ENCODE results near the gene MLLT1. TPM values are rescaled to one million over a fixed set of nuclear protein-coding genes. Genes with fewer than 3 reads are reported as not detected.

The MLLT1 gene
- total RNA-seq, 2 donors from 2014 or later, result 16.3 to 23.7 TPM

- Histone ChIP-seq H3K4me1 (peaks cover 73% of the 10 kb centered on the region), H3K4me3 (no peak overlapping the region), H3K27me3 (no peaks in the 10 kb centered on the region), H3K36me3 (replicated peaks in 1 of 2; ENCODE audit: insufficient read depth in 1 of 2, low read depth in 2 of 2) (no peaks in the 10 kb centered on the region), H3K9me3 (no peaks in the 10 kb centered on the region), H3K27ac (peak overlapping the region; percentile 54 to 56 (median 54))
- no peak for DNase-seq
- intact Hi-C loops (cut with DNase I), result no loop called here
- TF ChIP-seq CTCF (IDR thresholded peaks at IDR 0.05) (no peak), POLR2A (IDR thresholded peaks at IDR 0.05) (no peak)
- ATAC-seq, result no peak
- 53 to 57% methylated on average over 6 of the region's 6 CpGs for WGBS, 2 donors
Measured at GRCh38 chr19:6238256-6238642, 41.5 kb downstream of the MLLT1 start.

GRCh38 chr19:6236310-6237291, 43.2 kb downstream of the MLLT1 start:
- peaks cover 69% of the 10 kb centered on the region for H3K4me1 ChIP-seq
- no peaks in the 10 kb centered on the region for H3K27me3 ChIP-seq
- no peaks in the 10 kb centered on the region for H3K36me3 ChIP-seq (replicated peaks in 1 of 2; ENCODE audit: insufficient read depth in 1 of 2, low read depth in 2 of 2)
- peak overlapping the region in 3 of 4 donors; percentile 51 to 65 (median 62) for H3K27ac ChIP-seq
- H3K9me3 ChIP-seq, result no peaks in the 10 kb centered on the region
- WGBS, 2 donors, result 25 to 42% methylated on average over 7 to 36 of the region's 39 CpGs
- ATAC-seq (peak; percentile 85), DNase-seq (peak; percentile 92 to 99 (median 96))
- intact Hi-C loops (cut with DNase I), result no loop called here
- TF ChIP-seq POLR2A (IDR thresholded peaks at IDR 0.05) (no peak), CTCF (IDR thresholded peaks at IDR 0.05) (peak in 1 of 7 experiments; percentile 22)
- no peak overlapping the region for H3K4me3 ChIP-seq

DNA sequence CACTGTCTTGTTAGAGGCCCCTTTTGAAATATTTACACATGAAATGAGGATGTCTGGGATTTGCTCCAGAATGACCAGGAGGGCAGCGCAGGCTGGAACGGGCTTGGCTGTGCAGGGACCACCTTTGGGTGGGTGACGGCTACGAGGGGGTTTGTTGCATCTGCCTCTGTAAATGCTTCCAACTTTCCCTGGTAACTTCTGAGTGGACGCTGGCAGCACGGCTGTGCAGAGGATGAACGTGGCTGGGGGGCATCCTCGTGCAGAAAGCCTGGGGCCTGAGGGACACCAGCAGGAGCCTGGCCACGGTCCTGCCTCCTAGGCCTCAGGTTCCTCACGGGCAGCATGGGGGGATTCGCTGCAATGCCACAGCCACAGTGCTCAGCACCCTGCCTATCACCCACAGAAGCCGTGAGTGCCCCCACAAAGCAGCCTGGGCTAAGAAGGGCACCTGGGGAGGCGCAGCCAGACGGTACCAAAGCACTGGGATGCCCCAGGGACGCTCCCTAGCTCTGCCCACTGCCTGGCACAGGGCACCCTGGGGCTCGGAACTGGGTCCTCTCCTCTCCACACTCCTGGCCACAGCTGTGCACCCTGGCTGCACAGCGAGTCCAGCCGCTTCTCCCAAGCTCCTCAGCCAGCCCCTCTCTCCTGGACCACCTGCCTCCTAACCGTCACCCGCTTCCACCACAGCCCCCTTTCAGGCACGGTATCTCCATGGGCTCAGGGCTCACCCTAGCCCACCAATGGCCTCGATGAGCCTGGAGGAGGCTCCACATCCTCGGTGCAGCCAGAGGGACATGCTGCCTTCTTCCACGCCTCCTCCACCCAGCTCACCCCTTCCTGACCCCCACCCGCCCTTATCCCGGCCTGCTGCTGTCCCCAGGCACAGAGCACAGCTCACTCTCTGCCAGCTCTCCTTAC, 44.5 kb downstream of the MLLT1 start:
- Histone ChIP-seq H3K36me3 (replicated peaks in 1 of 2; ENCODE audit: insufficient read depth in 1 of 2, low read depth in 2 of 2) (no peaks in the 10 kb centered on the region), H3K27me3 (no peaks in the 10 kb centered on the region), H3K9me3 (no peaks in the 10 kb centered on the region), H3K27ac (peak overlapping the region in 1 of 4 donors; percentile 51), H3K4me3 (no peak overlapping the region), H3K4me1 (peaks cover 68% of the 10 kb centered on the region)
- ATAC-seq (no peak), DNase-seq (no peak)
- no peak for TF ChIP-seq POLR2A (IDR thresholded peaks at IDR 0.05)
- TF ChIP-seq CTCF (IDR thresholded peaks at IDR 0.05), result no peak
- intact Hi-C loops (cut with DNase I), result no loop called here
- WGBS, 2 donors, result 90 to 96% methylated on average over 10 to 26 of the region's 26 CpGs

GRCh38 chr19:6234527-6234926, 45.2 kb downstream of the MLLT1 start:
- intact Hi-C loops (cut with DNase I), result loop anchor here (5.0 kb wide), 1 partner anchor 33 kb away; no protein-coding TSS in a partner anchor
- Histone ChIP-seq H3K9me3 (no peaks in the 10 kb centered on the region), H3K4me1 (peaks cover 63% of the 10 kb centered on the region), H3K27ac (peak overlapping the region in 3 of 4 donors; percentile 60 to 74 (median 63)), H3K27me3 (no peaks in the 10 kb centered on the region), H3K4me3 (no peak overlapping the region), H3K36me3 (replicated peaks in 1 of 2; ENCODE audit: insufficient read depth in 1 of 2, low read depth in 2 of 2) (no peaks in the 10 kb centered on the region)
- WGBS, 2 donors, result 85 to 86% methylated on average over 6 to 8 of the region's 8 CpGs
- ATAC-seq (no peak), DNase-seq (no peak)
- TF ChIP-seq POLR2A (IDR thresholded peaks at IDR 0.05) (no peak), CTCF (IDR thresholded peaks at IDR 0.05) (no peak)
